Neural crest cell (in vitro differentiated cells): ENCODE measurements around the gene TEX47. TPM values are rescaled to one million over a fixed set of nuclear protein-coding genes. Genes with fewer than 3 reads are reported as not detected.

Source experiments
- DNase-seq: peaks from one replicate; pipeline ENCODE4 v3.0.0; 2021; ENCODE audit warnings: low read depth, mixed read lengths, low spot score
- H3K27ac Mint-ChIP-seq: one replicate; pipeline ENCODE4 v1.8.0; 2021; ENCODE audit warnings: mild to moderate bottlenecking, mixed read lengths; ENCODE audit not compliant: unreplicated experiment
- H3K27me3 Mint-ChIP-seq: 2 replicates; pipeline ENCODE4 v1.8.0; 2021; ENCODE audit warnings: low read depth, mild to moderate bottlenecking, mixed read lengths
- H3K36me3 Mint-ChIP-seq: 2 replicates; pipeline ENCODE4 v1.8.0; 2021; ENCODE audit warnings: low read depth, mild to moderate bottlenecking, mixed read lengths
- H3K4me1 Mint-ChIP-seq: 2 replicates; pipeline ENCODE4 v1.8.0; 2021; ENCODE audit warnings: mixed read lengths
- H3K4me3 Mint-ChIP-seq: one replicate; pipeline ENCODE4 v1.8.0; 2021; ENCODE audit warnings: mild to moderate bottlenecking, mixed read lengths
- H3K9me3 Mint-ChIP-seq: 2 replicates; pipeline ENCODE4 v1.8.0; 2021; ENCODE audit warnings: mixed read lengths
- CTCF ChIP-seq: fragments of 200-600 bp; sonication (generic); conservative IDR thresholded peaks from 2 replicates; pipeline ENCODE4 v1.5.0; 2021; ENCODE audit warnings: antibody characterized with exemption, mild to moderate bottlenecking
- long read RNA-seq: library from polyadenylated mRNA; unstranded; transcript quantifications from one replicate; pipeline ENCODE4 v2.0.0, GENCODE V29; 2020
- total RNA-seq: library from RNA; stranded (reverse); gene quantifications from 2 replicates; pipeline ENCODE4 v1.2.1, GENCODE V29; 2021

The TEX47 gene
- total RNA-seq: not detected in 2 replicates
- long read RNA-seq: 0 reads

GRCh38 chr7:88795553-88795952, at the start of gene TEX47:
TEX47 (minus strand) TSS chr7:88795737; CDS start chr7:88794942, 795 bp downstream.
- no peaks in the 10 kb centered on the region for H3K4me1 Mint-ChIP-seq
- TF ChIP-seq CTCF: no peak
- no peak within 1 kb of the TSS for H3K4me3 Mint-ChIP-seq
- peak within 1 kb of the TSS; percentile 32 for H3K27ac Mint-ChIP-seq
- DNase-seq: no peak
- H3K27me3 Mint-ChIP-seq: no peaks in the 10 kb centered on the region
- H3K9me3 Mint-ChIP-seq: no peaks in the 10 kb centered on the region
- H3K36me3 Mint-ChIP-seq: no peaks in the 10 kb centered on the region

- Mint-ChIP-seq H3K9me3 (no peaks in the 10 kb centered on the region), H3K4me3 (no peak overlapping the region), H3K27me3 (no peaks in the 10 kb centered on the region), H3K36me3 (no peaks in the 10 kb centered on the region), H3K27ac (no peak overlapping the region), H3K4me1 (no peaks in the 10 kb centered on the region)
- no peak for DNase-seq
- no peak for TF ChIP-seq CTCF
Observed at GRCh38 chr7:88845091-88845490, 49.6 kb upstream of the TEX47 start.

GRCh38 chr7:88842201-88842600, 46.7 kb upstream of the TEX47 start:
- H3K36me3 Mint-ChIP-seq: no peaks in the 10 kb centered on the region
- H3K27ac Mint-ChIP-seq: no peak overlapping the region
- no peaks in the 10 kb centered on the region for H3K4me1 Mint-ChIP-seq
- no peak for TF ChIP-seq CTCF
- no peaks in the 10 kb centered on the region for H3K27me3 Mint-ChIP-seq
- no peak overlapping the region for H3K4me3 Mint-ChIP-seq
- no peak for DNase-seq
- H3K9me3 Mint-ChIP-seq: no peaks in the 10 kb centered on the region

- no peak overlapping the region for H3K27ac Mint-ChIP-seq
- no peaks in the 10 kb centered on the region for H3K4me1 Mint-ChIP-seq
- H3K27me3 Mint-ChIP-seq: no peaks in the 10 kb centered on the region
- H3K9me3 Mint-ChIP-seq: no peaks in the 10 kb centered on the region
- no peak overlapping the region for H3K4me3 Mint-ChIP-seq
- peak; percentile 72 for TF ChIP-seq CTCF
- DNase-seq: peak; percentile 15
- H3K36me3 Mint-ChIP-seq: no peaks in the 10 kb centered on the region
Observed at GRCh38 chr7:88835147-88835728, 39.7 kb upstream of the TEX47 start.

GRCh38 chr7:88826222-88826621, 30.7 kb upstream of the TEX47 start:
- DNase-seq: no peak
- no peak overlapping the region for H3K4me3 Mint-ChIP-seq

More at GRCh38 chr7:88826222-88826621, 30.7 kb upstream of the TEX47 start:
- Mint-ChIP-seq H3K4me1 (no peaks in the 10 kb centered on the region), H3K27ac (no peak overlapping the region), H3K27me3 (no peaks in the 10 kb centered on the region), H3K36me3 (no peaks in the 10 kb centered on the region), H3K9me3 (no peaks in the 10 kb centered on the region)
- TF ChIP-seq CTCF: no peak
